IPS-18c (cell line): Measurements from ENCODE around the gene TESK2.

Source experiments
- H3K4me3 ChIP-seq: 2 replicates; pipeline ENCODE4 v1.7.0; 2013; ENCODE audit warnings: low read depth, mild to moderate bottlenecking, low read length, moderate library complexity; ENCODE audit not compliant: insufficient read depth
- H3K9me3 ChIP-seq: one replicate; pipeline ENCODE4 v1.6.1; 2013; ENCODE audit warnings: mild to moderate bottlenecking, low read length, moderate library complexity; ENCODE audit not compliant: control insufficient read depth, insufficient read depth

The TESK2 gene

DNA sequence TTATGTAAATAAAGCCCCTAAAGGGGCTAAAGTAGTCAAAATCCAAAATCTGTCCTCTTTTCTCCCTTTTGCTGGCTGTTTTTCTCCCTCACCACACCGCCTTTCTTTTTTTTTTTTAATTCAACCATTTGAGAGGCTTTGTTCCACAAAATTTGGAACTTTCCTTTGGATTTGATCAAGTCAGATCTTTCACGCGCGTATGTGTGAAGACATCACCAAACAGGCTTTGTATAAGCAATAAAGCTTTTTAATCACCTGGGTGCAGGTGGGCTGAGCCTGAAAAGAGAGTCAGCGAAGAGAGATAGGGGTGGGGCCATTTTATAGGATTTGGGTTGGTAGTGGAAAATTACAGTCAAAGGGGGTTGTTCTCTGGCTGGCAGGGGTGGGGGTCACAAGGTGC, 169.5 kb downstream of the TESK2 start:
- Histone ChIP-seq H3K4me3 (no peak overlapping the region), H3K9me3 (no peaks in the 10 kb centered on the region)

DNA sequence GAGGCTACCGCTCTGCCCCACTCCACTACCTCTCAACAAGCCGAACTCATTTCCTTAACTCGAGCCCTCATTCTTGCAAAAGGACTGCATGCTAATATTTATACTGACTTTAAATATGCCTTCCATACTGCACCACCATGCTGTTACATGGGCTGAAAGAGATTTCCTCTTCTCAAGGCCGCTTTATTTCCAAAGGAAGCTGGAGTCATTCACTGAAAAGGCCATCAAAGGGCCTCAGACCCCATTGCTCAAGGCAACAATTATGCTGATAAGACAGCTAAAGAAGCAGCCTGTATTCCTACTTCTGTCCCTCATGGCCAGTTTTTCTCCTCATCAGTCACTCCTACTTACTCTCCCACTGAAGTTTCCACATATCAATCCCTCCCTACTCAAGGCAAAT, 171.2 kb downstream of the TESK2 start:
- no peaks in the 10 kb centered on the region for H3K9me3 ChIP-seq

GRCh38 chr1:45317166-45317565, 173.8 kb downstream of the TESK2 start:
- Histone ChIP-seq H3K4me3 (no peak overlapping the region), H3K9me3 (no peaks in the 10 kb centered on the region)

More for the DNA sequence above, 171.2 kb downstream of the TESK2 start:
- H3K4me3 ChIP-seq: no peak overlapping the region

DNA sequence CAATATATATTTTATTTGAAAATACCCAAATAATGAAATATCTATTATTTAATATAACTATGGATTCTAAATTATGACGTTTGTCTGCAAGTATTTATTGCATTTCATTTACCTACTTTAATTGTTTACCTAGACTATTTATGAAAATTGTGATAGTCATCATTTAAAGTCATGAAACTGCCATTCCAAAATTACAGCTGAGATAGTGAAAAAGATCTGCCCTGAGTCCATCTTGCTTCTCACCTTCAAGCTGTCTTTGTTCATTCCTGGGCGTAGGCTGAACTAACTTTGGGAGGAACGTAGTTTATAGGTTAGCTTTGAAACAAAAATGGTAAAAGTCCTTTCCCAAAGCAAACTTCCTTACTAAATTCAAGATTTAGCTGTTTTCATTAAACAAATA, 176.7 kb downstream of the TESK2 start:
- Histone ChIP-seq H3K9me3 (peaks cover 4% of the 10 kb centered on the region), H3K4me3 (no peak overlapping the region)

DNA sequence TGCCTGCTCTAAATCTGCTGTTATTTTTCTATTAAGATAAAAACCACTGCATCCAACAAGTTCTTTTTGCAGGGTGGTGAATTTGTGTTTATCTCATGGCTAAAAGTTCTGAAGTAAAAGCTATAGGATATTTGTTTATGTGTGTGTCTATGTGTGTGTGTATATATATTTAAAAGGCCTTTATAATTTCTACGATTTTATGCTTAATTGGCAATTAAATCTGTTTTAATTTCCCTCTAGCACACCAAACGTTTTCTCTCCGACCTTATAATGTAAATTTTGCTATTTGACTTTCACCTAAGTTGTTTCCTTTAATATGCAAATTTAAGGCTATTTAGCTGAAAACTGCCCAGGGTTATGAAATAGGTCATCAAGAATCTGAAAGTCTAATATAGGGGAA, 184.1 kb downstream of the TESK2 start:
- H3K4me3 ChIP-seq: no peak overlapping the region
- H3K9me3 ChIP-seq: peaks cover 4% of the 10 kb centered on the region

- peaks cover 2% of the 10 kb centered on the region for H3K9me3 ChIP-seq
- H3K4me3 ChIP-seq: no peak overlapping the region
Observed at GRCh38 chr1:45306319-45306718, 184.6 kb downstream of the TESK2 start.

- no peak overlapping the region; the same call in 1 of the 2 replicates for H3K4me3 ChIP-seq
Observed at GRCh38 chr1:45305231-45305630, 185.7 kb downstream of the TESK2 start.

GRCh38 chr1:45304311-45305081, 186.5 kb downstream of the TESK2 start:
- Histone ChIP-seq H3K9me3 (no peaks in the 10 kb centered on the region), H3K4me3 (peak overlapping the region; percentile 91)

More at GRCh38 chr1:45305231-45305630, 185.7 kb downstream of the TESK2 start:
- no peaks in the 10 kb centered on the region for H3K9me3 ChIP-seq

DNA sequence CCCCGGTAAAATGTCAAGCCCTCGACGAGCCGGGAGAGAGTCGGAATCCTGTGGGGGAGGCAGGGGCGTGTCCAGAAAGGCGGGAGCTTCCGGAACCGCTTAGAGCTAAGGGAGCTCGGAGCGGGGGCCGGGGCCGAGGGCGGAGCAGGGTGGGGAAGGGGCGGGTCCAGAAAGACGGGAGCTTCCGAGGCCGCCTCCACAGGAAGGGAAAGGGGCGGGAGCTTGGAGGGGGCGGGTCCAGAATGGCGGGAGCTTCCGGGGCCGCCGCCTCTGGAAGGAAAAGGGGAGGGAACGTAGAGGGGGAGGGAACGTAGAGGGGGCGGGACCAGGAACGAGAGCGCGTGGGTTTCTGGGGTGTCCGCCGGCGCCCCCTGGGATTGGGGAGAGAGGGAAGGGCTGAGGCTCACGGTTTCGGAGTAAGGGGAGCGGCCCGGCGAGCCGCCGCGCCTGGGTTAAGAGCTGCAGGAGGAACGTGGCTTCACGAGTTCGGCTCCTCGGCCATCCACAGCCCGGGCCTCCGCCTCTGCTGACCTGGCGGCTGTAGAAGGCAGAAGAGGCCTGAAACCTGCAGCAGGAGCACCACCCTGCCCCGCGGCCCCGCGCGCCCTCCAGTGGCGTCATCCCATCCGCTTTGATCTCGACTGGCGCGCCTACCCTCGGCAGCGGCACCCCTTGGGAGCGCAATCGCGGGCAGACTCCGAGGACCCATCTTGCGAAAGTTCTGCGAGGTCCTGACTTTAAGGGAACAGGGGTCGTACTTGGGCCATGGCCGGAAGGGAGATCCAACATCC, 187.2 kb downstream of the TESK2 start:
- no peaks in the 10 kb centered on the region for H3K9me3 ChIP-seq
- peak overlapping the region; percentile 91 for H3K4me3 ChIP-seq

DNA sequence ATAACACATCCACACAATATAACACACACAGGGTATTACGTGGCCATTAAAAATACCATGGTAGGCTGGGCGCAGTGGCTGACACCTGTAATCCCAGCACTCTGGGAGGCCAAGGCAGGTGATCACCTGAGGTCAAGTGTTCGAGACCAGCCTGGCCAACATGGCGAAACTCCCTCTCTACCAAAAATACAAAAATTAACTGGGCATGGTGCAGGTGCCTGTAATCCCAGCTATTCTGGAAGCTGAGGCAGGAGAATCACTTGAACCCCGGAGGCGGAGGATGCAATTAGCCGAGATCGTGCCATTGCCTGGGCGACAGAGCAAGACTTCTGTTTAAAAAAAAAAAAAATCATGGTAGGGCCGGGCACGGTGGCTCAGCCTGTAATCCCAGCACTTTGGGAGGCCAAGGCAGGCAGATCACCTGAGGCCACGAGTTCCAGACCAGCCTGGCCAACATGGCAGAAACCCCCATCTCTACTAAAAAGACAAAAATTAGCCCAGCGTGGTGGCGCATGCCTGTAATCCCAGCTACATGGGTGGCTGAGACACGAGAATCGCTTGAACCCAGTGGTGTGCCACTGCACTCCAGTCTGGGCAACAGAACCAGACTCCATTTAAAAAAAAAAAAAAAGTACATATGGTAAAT, 188.3 kb downstream of the TESK2 start:
- Histone ChIP-seq H3K9me3 (no peaks in the 10 kb centered on the region), H3K4me3 (peak overlapping the region; percentile 68; the same call in 1 of the 2 replicates)

DNA sequence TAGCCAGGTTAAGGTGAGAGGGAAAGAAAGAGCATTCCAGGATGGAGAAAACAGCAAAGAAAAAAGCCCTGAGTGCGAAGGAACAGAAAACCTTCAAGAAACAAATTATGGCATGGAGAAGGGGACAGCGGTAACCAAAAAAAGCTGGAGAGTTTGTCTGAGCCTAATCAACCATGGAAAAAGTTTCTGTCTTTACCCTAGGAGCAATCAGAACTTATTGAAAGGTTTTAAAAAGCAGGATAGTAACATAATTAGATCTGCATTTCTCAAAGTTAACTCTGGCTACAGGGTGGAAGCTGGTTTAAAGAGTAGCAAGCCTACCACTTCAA, 190.3 kb downstream of the TESK2 start:
- H3K9me3 ChIP-seq: no peaks in the 10 kb centered on the region
- no peak overlapping the region for H3K4me3 ChIP-seq

DNA sequence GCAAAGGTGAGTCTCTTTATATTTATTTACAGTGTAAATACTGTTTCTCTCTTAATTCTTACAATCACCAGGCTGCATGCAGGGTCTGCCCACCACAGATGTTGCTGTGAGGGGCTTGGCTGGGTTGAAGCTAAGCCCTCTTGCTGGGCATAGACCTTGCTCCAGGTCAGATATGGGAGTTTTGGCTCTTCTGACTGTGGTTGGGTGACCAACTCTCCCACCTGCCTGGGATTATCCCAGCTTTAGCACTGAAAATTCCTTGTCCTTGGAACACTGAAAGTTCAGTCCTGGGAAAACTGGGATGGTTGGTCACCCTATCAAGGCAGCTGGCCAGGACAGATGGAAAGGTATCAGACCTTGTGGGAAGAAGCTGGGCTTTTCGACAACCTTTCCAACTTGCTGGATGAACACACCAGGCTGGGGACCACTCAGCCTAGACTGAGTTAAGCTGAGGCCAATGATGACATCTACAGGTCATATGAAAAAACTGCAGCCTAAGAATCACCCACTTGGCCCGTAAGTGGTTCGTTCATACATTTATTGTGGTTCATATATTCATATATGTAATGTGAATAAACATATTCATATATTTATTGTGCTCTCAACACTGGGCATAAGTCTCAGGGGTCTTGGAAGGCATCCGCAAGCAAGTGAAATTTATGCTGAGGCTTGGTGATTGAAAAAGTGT, 190.8 kb downstream of the TESK2 start:
- H3K9me3 ChIP-seq: no peaks in the 10 kb centered on the region
- no peak overlapping the region for H3K4me3 ChIP-seq

GRCh38 chr1:45299296-45299695, 191.7 kb downstream of the TESK2 start:
- Histone ChIP-seq H3K4me3 (no peak overlapping the region), H3K9me3 (no peaks in the 10 kb centered on the region)

DNA sequence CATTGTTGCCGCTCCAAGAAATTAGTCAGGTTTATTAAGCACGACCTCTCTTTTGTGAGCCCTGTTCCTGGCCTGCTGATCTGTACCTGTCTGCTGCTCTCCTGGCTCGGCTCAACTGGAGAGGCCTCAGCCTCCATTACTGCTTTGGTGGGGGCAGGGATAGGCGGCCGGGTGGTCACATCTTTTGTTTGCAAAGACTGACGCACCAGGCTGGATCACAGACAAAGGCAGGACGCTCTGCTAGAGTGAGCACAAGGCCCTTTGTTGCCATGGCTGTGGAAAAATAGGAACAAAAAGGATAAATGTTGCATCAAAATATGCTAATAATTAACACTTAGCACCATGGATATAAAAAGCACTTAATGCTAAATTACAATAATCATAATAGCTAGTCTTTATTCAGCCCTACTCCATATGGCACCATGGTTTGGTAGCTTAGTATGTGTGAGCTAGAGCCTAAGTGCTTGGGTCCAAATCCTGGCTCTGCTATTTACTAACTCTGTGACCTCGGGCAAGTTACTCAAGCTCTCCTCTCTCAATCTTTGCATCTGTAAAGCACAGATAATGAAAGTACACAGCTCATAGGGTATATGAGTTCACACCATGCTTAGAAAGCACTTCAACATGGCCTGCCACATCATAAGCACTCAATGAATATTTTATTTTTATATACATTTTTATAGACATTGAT, 193.2 kb downstream of the TESK2 start:
- no peaks in the 10 kb centered on the region for H3K9me3 ChIP-seq

More for the DNA sequence above, 193.2 kb downstream of the TESK2 start:
- H3K4me3 ChIP-seq: no peak overlapping the region
